H9 (cell line): ENCODE measurements around the gene OR8B4. TPM values are rescaled to one million over a fixed set of nuclear protein-coding genes. Genes with fewer than 3 reads are reported as not detected.

Experiments
- DNase-seq: peaks from one replicate; pipeline ENCODE4 v3.0.0-alpha.2; 2017
- H2AFZ ChIP-seq: one replicate; pipeline ENCODE4 v1.6.1; 2013; ENCODE audit warnings: mild to moderate bottlenecking, low read length, control low read depth, moderate library complexity
- H2AK5ac ChIP-seq: 2 replicates; pipeline ENCODE4 v1.6.1; 2013; ENCODE audit warnings: low read length, control low read depth, mixed read lengths; ENCODE audit not compliant: insufficient read length
- H2BK120ac ChIP-seq: one replicate; pipeline ENCODE4 v1.6.1; 2013; ENCODE audit warnings: low read depth, mild to moderate bottlenecking, low read length, control low read depth, inconsistent platforms; ENCODE audit not compliant: poor library complexity, severe bottlenecking
- H2BK12ac ChIP-seq: 2 replicates; pipeline ENCODE4 v1.6.1; 2013; ENCODE audit warnings: low read length, control low read depth, mixed read lengths, low read depth; ENCODE audit not compliant: insufficient read length
- H2BK15ac ChIP-seq: 2 replicates; pipeline ENCODE4 v1.6.1; 2013; ENCODE audit warnings: low read depth, low read length, control low read depth
- H2BK20ac ChIP-seq: one replicate; pipeline ENCODE4 v1.6.1; 2013; ENCODE audit warnings: low read depth, mild to moderate bottlenecking, low read length, control low read depth, inconsistent platforms; ENCODE audit not compliant: poor library complexity, severe bottlenecking
- H2BK5ac ChIP-seq: 2 replicates; pipeline ENCODE4 v1.6.1; 2013; ENCODE audit warnings: low read length, control low read depth, mixed read lengths; ENCODE audit not compliant: insufficient read length
- H3K14ac ChIP-seq: 2 replicates; pipeline ENCODE4 v1.6.1; 2013; ENCODE audit warnings: low read length, control low read depth; ENCODE audit not compliant: insufficient read depth
- H3K18ac ChIP-seq: 2 replicates; pipeline ENCODE4 v1.6.1; 2013; ENCODE audit warnings: low read depth, mild to moderate bottlenecking, mixed read lengths, low read length, control low read depth; ENCODE audit not compliant: insufficient read length
- H3K23ac ChIP-seq: 2 replicates; pipeline ENCODE4 v1.6.1; 2013; ENCODE audit warnings: low read length, control low read depth, mixed read lengths, low read depth; ENCODE audit not compliant: insufficient read length
- H3K23me2 ChIP-seq: 2 replicates; pipeline ENCODE4 v1.6.1; 2013; ENCODE audit warnings: low read depth, mild to moderate bottlenecking, mixed read lengths, low read length, control low read depth; ENCODE audit not compliant: insufficient read length, poor library complexity, severe bottlenecking
- H3K27ac ChIP-seq: 2 replicates; pipeline ENCODE4 v1.5.1; 2013; ENCODE audit warnings: low read length, control low read depth, mixed read lengths, low read depth; ENCODE audit not compliant: insufficient read length
- H3K27me3 ChIP-seq: 2 replicates; pipeline ENCODE4 v1.6.1; 2013; ENCODE audit warnings: low read length, control low read depth, inconsistent platforms; ENCODE audit not compliant: insufficient read depth
- H3K4ac ChIP-seq: 2 replicates; pipeline ENCODE4 v1.6.1; 2013; ENCODE audit warnings: low read depth, mild to moderate bottlenecking, control low read depth, inconsistent platforms, low read length, moderate library complexity
- H3K4me1 ChIP-seq: 2 replicates; pipeline ENCODE4 v1.6.1; 2013; ENCODE audit warnings: low read length, control low read depth, inconsistent platforms; ENCODE audit not compliant: insufficient read depth
- H3K4me2 ChIP-seq: 2 replicates; pipeline ENCODE4 v1.6.1; 2013; ENCODE audit warnings: low read length, control low read depth, mixed read lengths; ENCODE audit not compliant: insufficient read length, insufficient read depth
- H3K56ac ChIP-seq: 2 replicates; pipeline ENCODE4 v1.6.1; 2013; ENCODE audit warnings: low read depth, mild to moderate bottlenecking, mixed read lengths, low read length, control low read depth; ENCODE audit not compliant: insufficient read length
- H3K79me1 ChIP-seq: 2 replicates; pipeline ENCODE4 v1.6.1; 2013; ENCODE audit warnings: low read depth, mild to moderate bottlenecking, moderate library complexity, low read length, control low read depth, inconsistent platforms; ENCODE audit not compliant: insufficient read depth, poor library complexity, severe bottlenecking
- H3K79me2 ChIP-seq: 2 replicates; pipeline ENCODE4 v1.6.1; 2013; ENCODE audit warnings: low read length, control low read depth, inconsistent platforms; ENCODE audit not compliant: insufficient read depth
- H3K9ac ChIP-seq: 2 replicates; pipeline ENCODE4 v1.6.1; 2013; ENCODE audit warnings: low read length, control low read depth, mixed read lengths; ENCODE audit not compliant: insufficient read length; ENCODE audit errors: extremely low read depth
- H3K9me3 ChIP-seq: one replicate; pipeline ENCODE4 v1.6.1; 2013; ENCODE audit warnings: low read depth, low read length, inconsistent platforms; ENCODE audit not compliant: control insufficient read depth
- H3T11ph ChIP-seq: one replicate; pipeline ENCODE4 v1.6.1; 2013; ENCODE audit warnings: mild to moderate bottlenecking, low read length, control low read depth, inconsistent platforms
- H4K20me1 ChIP-seq: one replicate; pipeline ENCODE4 v1.6.1; 2013; ENCODE audit not compliant: control insufficient read depth, insufficient read length, insufficient read depth
- H4K5ac ChIP-seq: 2 replicates; pipeline ENCODE4 v1.6.1; 2013; ENCODE audit warnings: low read depth, mild to moderate bottlenecking, mixed read lengths, low read length, control low read depth; ENCODE audit not compliant: insufficient read length
- H4K8ac ChIP-seq: replicated peaks from 2 replicates; pipeline ENCODE4 v1.6.1; 2013; ENCODE audit warnings: low read length, control low read depth, mixed read lengths, low read depth; ENCODE audit not compliant: insufficient read length
- H4K91ac ChIP-seq: 2 replicates; pipeline ENCODE4 v1.6.1; 2013; ENCODE audit warnings: low read depth, mild to moderate bottlenecking, moderate library complexity, mixed read lengths, low read length, control low read depth; ENCODE audit not compliant: insufficient read length
- H3K27ac Mint-ChIP-seq, 3 experiments: 2 replicates in 2 of 3; 3 replicates in 1 of 3; pipeline ENCODE4 v1.8.0; 2020 to 2021; ENCODE audit warnings: mixed read lengths in 3 of 3, mild to moderate bottlenecking in 1 of 3, moderate library complexity in 1 of 3
- H3K27me3 Mint-ChIP-seq: 2 replicates; pipeline ENCODE4 v1.8.0; 2021; ENCODE audit warnings: low read depth, mild to moderate bottlenecking, moderate library complexity, mixed read lengths
- H3K36me3 Mint-ChIP-seq, 3 experiments: 2 replicates in 2 of 3; 3 replicates in 1 of 3; pipeline ENCODE4 v1.8.0; 2020 to 2021; ENCODE audit warnings: low read depth in 3 of 3, mixed read lengths in 3 of 3; ENCODE audit not compliant: insufficient read depth in 1 of 3
- H3K4me1 Mint-ChIP-seq, 2 experiments: 2 replicates each; pipeline ENCODE4 v1.8.0; 2020; ENCODE audit warnings: mixed read lengths in 2 of 2
- H3K4me3 Mint-ChIP-seq, 2 experiments: 2 replicates in 1 of 2; 3 replicates in 1 of 2; pipeline ENCODE4 v1.8.0; 2020 to 2021; ENCODE audit warnings: mild to moderate bottlenecking in 2 of 2, mixed read lengths in 2 of 2, moderate library complexity in 1 of 2
- H3K9me3 Mint-ChIP-seq, 2 experiments: 2 replicates in 1 of 2; 3 replicates in 1 of 2; pipeline ENCODE4 v1.8.0; 2020; ENCODE audit warnings: mild to moderate bottlenecking in 2 of 2, mixed read lengths in 2 of 2, moderate library complexity in 1 of 2
- WGBS: extraction: QIAGEN DNeasy Blood & Tissue Kit; methylation state at CpG from one replicate; pipeline ENCODE4 v1.1.7; 2013; ENCODE audit warnings: missing lambda C conversion rate, low lambda C conversion rate, mixed read lengths; ENCODE audit not compliant: insufficient read length; ENCODE audit errors: extremely low coverage; 5-methylcytosine and 5-hydroxymethylcytosine counted together
- total RNA-seq: library from RNA; stranded (reverse); gene quantifications from 2 replicates; pipeline ENCODE4 v1.2.1, GENCODE V29; 2021
- TF ChIP-seq, protein P1 (sequence below): fragments of 200-600 bp; sonication (generic); conservative IDR thresholded peaks from 3 replicates; pipeline ENCODE4 v1.8.0; 2021; ENCODE audit warnings: antibody characterized with exemption, mild to moderate bottlenecking

OR8B4 gene
- total RNA-seq, 1 experiment from 2014 or later = not detected

DNA sequence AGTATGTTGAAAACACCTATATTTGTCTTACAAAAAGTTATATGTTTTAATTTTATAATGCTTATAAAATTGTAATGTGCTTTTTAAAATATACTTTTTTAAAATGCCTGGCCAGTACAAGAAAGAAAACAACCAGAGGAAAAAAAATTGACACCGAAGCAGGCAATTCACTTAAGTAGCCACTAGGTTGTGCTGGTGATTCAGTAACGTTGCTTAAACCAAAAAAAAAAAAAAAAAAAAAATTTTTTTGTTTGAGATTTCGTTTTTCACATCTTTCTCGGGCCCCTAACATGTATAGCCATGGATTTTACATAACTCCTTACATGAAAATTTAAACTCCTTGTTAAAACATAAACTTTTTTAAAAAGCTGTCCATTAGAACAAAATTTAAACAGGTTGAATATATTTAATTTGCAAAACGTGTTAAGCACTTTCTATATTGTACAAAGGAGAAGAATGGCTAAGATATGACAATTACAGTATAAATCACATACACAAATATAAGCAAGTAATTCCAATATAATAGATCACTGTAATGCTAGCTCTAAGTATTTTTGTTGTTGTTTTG, 9.2 kb downstream of the OR8B4 start:
- H3K9ac ChIP-seq = no peak overlapping the region
- H3K4ac ChIP-seq = no peak overlapping the region
- H2BK120ac ChIP-seq = no peak overlapping the region
- H3K23ac ChIP-seq = no peak overlapping the region
- no CpG with 5 or more reads among the region's 5 CpGs for whole genome bisulfite sequencing
- H3K79me2 ChIP-seq = no peaks in the 10 kb centered on the region
- DNase-seq = no peak
- Mint-ChIP-seq H3K4me1 (no peaks in the 10 kb centered on the region), H3K36me3 (no peaks in the 10 kb centered on the region), H3K9me3 (no peaks in the 10 kb centered on the region), H3K4me3 (no peak overlapping the region), H3K27me3 (no peaks in the 10 kb centered on the region; the same call in 1 of the 2 replicates), H3K27ac (no peak overlapping the region)
- no peak overlapping the region for H3K18ac ChIP-seq
- H3K27me3 ChIP-seq = no peaks in the 10 kb centered on the region
- no peak overlapping the region for H4K91ac ChIP-seq
- no peaks in the 10 kb centered on the region for H4K20me1 ChIP-seq
- H3K4me1 ChIP-seq = no peaks in the 10 kb centered on the region
- H2BK12ac ChIP-seq = no peak overlapping the region
- no peak overlapping the region for H4K5ac ChIP-seq
- no peak overlapping the region for H2BK5ac ChIP-seq
- TF ChIP-seq, protein P1, sequence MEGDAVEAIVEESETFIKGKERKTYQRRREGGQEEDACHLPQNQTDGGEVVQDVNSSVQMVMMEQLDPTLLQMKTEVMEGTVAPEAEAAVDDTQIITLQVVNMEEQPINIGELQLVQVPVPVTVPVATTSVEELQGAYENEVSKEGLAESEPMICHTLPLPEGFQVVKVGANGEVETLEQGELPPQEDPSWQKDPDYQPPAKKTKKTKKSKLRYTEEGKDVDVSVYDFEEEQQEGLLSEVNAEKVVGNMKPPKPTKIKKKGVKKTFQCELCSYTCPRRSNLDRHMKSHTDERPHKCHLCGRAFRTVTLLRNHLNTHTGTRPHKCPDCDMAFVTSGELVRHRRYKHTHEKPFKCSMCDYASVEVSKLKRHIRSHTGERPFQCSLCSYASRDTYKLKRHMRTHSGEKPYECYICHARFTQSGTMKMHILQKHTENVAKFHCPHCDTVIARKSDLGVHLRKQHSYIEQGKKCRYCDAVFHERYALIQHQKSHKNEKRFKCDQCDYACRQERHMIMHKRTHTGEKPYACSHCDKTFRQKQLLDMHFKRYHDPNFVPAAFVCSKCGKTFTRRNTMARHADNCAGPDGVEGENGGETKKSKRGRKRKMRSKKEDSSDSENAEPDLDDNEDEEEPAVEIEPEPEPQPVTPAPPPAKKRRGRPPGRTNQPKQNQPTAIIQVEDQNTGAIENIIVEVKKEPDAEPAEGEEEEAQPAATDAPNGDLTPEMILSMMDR = peak; percentile 76
- H3K4me2 ChIP-seq = no peak overlapping the region
- H4K8ac ChIP-seq = no peak overlapping the region
- H2BK15ac ChIP-seq = no peak overlapping the region
- H3T11ph ChIP-seq = no peak overlapping the region
- H3K79me1 ChIP-seq = no peaks in the 10 kb centered on the region
- no peak overlapping the region for H2AFZ ChIP-seq
- H2AK5ac ChIP-seq = no peak overlapping the region
- no peak overlapping the region for H3K27ac ChIP-seq
- H2BK20ac ChIP-seq = no peak overlapping the region
- H3K23me2 ChIP-seq = no peaks in the 10 kb centered on the region
- H3K14ac ChIP-seq = no peak overlapping the region
- no peaks in the 10 kb centered on the region for H3K9me3 ChIP-seq
- H3K56ac ChIP-seq = no peak overlapping the region
